Prostate gland (tissue), 2 donors: Measurements from ENCODE around the gene DMBX1.

ENCODE experiments used
- POLR2A ChIP-seq: fragments of 450-650 bp; IDR thresholded peaks from one replicate; pipeline ENCODE4 v1.6.1; 2016; ENCODE audit warnings: antibody characterized with exemption, mild to moderate bottlenecking
- TF ChIP-seq, protein P1 (sequence below), 4 experiments: fragments of 200-600 bp in 2 of 4; fragments of 450-650 bp in 2 of 4; sonication (generic) in 2 of 4; IDR thresholded peaks; 1 replicate in 3 of 4; 2 replicates in 1 of 4; pipeline ENCODE4 v1.5.1; 2016 to 2019; ENCODE audit warnings: antibody characterized with exemption in 4 of 4, mild to moderate bottlenecking in 2 of 4, moderate library complexity in 2 of 4

DNA sequence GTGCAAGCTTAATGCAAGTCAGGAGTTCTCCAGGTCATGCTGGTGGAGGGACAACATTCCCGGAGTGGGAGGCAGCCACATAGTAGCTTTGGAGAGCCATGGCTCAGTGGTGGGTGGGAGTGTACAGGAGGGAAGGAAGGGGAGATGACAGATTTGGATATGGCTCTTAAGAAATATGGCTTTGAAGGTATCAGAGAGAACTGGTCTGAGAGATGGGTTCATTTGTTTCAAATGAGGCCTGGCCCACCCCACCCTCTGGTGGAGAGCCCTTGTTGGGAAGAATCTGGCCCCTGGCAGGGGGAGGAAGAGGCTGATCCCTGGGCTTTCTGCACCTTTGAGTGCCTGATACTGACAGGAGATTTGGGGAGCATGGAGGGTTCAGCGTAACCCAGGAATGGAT is 6.1 kb downstream of the DMBX1 start:
- TF ChIP-seq, protein P1, sequence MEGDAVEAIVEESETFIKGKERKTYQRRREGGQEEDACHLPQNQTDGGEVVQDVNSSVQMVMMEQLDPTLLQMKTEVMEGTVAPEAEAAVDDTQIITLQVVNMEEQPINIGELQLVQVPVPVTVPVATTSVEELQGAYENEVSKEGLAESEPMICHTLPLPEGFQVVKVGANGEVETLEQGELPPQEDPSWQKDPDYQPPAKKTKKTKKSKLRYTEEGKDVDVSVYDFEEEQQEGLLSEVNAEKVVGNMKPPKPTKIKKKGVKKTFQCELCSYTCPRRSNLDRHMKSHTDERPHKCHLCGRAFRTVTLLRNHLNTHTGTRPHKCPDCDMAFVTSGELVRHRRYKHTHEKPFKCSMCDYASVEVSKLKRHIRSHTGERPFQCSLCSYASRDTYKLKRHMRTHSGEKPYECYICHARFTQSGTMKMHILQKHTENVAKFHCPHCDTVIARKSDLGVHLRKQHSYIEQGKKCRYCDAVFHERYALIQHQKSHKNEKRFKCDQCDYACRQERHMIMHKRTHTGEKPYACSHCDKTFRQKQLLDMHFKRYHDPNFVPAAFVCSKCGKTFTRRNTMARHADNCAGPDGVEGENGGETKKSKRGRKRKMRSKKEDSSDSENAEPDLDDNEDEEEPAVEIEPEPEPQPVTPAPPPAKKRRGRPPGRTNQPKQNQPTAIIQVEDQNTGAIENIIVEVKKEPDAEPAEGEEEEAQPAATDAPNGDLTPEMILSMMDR (IDR thresholded peaks at IDR 0.05), result no peak
- TF ChIP-seq POLR2A, result no peak
